Tibial artery (tissue), 4 donors: ENCODE results near the gene CCDC15.
"Not testable (repeated sequence)": the region's sequence is repeated elsewhere in the genome, so short reads cannot be mapped to it uniquely, and the experiment has no call there.

Experiments
- DNase-seq, 2 donors: peaks; one replicate each; pipeline ENCODE4 v3.0.0-alpha.2; 2019
- H3K27ac ChIP-seq, 2 donors: fragments of 200-600 bp; sonication (generic) in 1 of 2; 1 replicate in 1 of 2; 2 replicates in 1 of 2; pipeline ENCODE4 v1.5.1; 2018 to 2019; ENCODE audit warnings: mild to moderate bottlenecking in 1 of 2
- H3K27me3 ChIP-seq, 2 donors: fragments of 200-600 bp; sonication (generic) in 1 of 2; one replicate each; pipeline versions ENCODE4 v1.5.1 to v1.6.0; 2016 to 2019
- H3K36me3 ChIP-seq, 3 donors: fragments of 200-600 bp; sonication (generic) in 2 of 3; one replicate each; pipeline ENCODE4 v1.5.1; 2016 to 2019; ENCODE audit warnings: mild to moderate bottlenecking in 2 of 3
- H3K4me1 ChIP-seq, 4 donors: fragments of 200-600 bp; sonication (generic) in 2 of 4; 1 replicate in 3 of 4; 2 replicates in 1 of 4; pipeline ENCODE4 v1.5.1; 2016 to 2019
- H3K4me3 ChIP-seq, 2 donors: fragments of 200-600 bp; sonication (generic) in 1 of 2; 1 replicate in 1 of 2; 2 replicates in 1 of 2; pipeline ENCODE4 v1.5.1; 2018 to 2019; ENCODE audit warnings: mild to moderate bottlenecking in 2 of 2
- H3K9me3 ChIP-seq, 3 donors: fragments of 200-600 bp; sonication (generic) in 1 of 3; one replicate each; pipeline ENCODE4 v1.5.1; 2016 to 2019
- CTCF ChIP-seq, 2 experiments: fragments of 200-600 bp in 1 of 2; fragments of 450-650 bp in 1 of 2; IDR thresholded peaks; one replicate each; pipeline ENCODE4 v1.5.1; 2017 to 2019; ENCODE audit warnings: antibody characterized with exemption in 2 of 2, mild to moderate bottlenecking in 1 of 2, moderate library complexity in 1 of 2
- intact Hi-C: fragments of 100-400 bp; cut with DNase I; formaldehyde crosslinking; loops from one replicate; pipeline ENCODE4 v1.15.0; 2023; ENCODE audit warnings: low total_unique reads

CCDC15 gene

GRCh38 chr11:125036933-125037332 is 82.9 kb downstream of the CCDC15 start:
- intact Hi-C loops = no loop called here
- Histone ChIP-seq H3K4me1 (no peaks in the 10 kb centered on the region), H3K27me3 (no peaks in the 10 kb centered on the region), H3K36me3 (no peaks in the 10 kb centered on the region), H3K27ac (no peak overlapping the region), H3K9me3 (peaks cover 0 to 10% (median 6%) of the 10 kb centered on the region in 3 donors), H3K4me3 (no peak overlapping the region)
- no peak for TF ChIP-seq CTCF (IDR thresholded peaks at IDR 0.05)
- DNase-seq = no peak

- TF ChIP-seq CTCF (IDR thresholded peaks at IDR 0.05) = no peak
These were observed 95.3 kb downstream of the CCDC15 start for GRCh38 chr11:125049164-125049792.

GRCh38 chr11:125052047-125052446 is 98.0 kb downstream of the CCDC15 start:
- no peak for TF ChIP-seq CTCF (IDR thresholded peaks at IDR 0.05)
- no peaks in the 10 kb centered on the region for H3K4me1 ChIP-seq
- no peak overlapping the region for H3K4me3 ChIP-seq
- no peak overlapping the region for H3K27ac ChIP-seq
- H3K9me3 ChIP-seq = no peaks in the 10 kb centered on the region
- H3K36me3 ChIP-seq = no peaks in the 10 kb centered on the region
- intact Hi-C loops = no loop called here
- no peak for DNase-seq
- no peaks in the 10 kb centered on the region for H3K27me3 ChIP-seq

More at GRCh38 chr11:125049164-125049792, 95.3 kb downstream of the CCDC15 start:
- no peak overlapping the region for H3K27ac ChIP-seq
- H3K9me3 ChIP-seq = no peaks in the 10 kb centered on the region
- H3K27me3 ChIP-seq = no peaks in the 10 kb centered on the region
- DNase-seq = no peak
- no peak overlapping the region for H3K4me3 ChIP-seq
- no peaks in the 10 kb centered on the region for H3K36me3 ChIP-seq
- intact Hi-C loops = no loop called here
- no peaks in the 10 kb centered on the region for H3K4me1 ChIP-seq

GRCh38 chr11:125053167-125053566 is 99.2 kb downstream of the CCDC15 start:
- no peaks in the 10 kb centered on the region for H3K36me3 ChIP-seq
- intact Hi-C loops = no loop called here
- no peaks in the 10 kb centered on the region for H3K4me1 ChIP-seq
- H3K9me3 ChIP-seq = no peaks in the 10 kb centered on the region
- TF ChIP-seq CTCF (IDR thresholded peaks at IDR 0.05) = no peak
- no peak overlapping the region for H3K4me3 ChIP-seq
- no peaks in the 10 kb centered on the region for H3K27me3 ChIP-seq
- no peak overlapping the region for H3K27ac ChIP-seq
- no peak for DNase-seq

GRCh38 chr11:125055107-125055715 is 101.2 kb downstream of the CCDC15 start:
- DNase-seq = no peak
- no peak for TF ChIP-seq CTCF (IDR thresholded peaks at IDR 0.05)
- intact Hi-C loops = no loop called here

GRCh38 chr11:125056111-125056510 is 102.1 kb downstream of the CCDC15 start:
- H3K4me3 ChIP-seq, intact Hi-C loops, H3K4me1 ChIP-seq, DNase-seq, H3K9me3 ChIP-seq, H3K27me3 ChIP-seq, H3K27ac ChIP-seq, H3K36me3 ChIP-seq: not testable (repeated sequence)

More at GRCh38 chr11:125055107-125055715, 101.2 kb downstream of the CCDC15 start:
- H3K27ac ChIP-seq = no peak overlapping the region
- H3K36me3 ChIP-seq = no peaks in the 10 kb centered on the region
- H3K4me1 ChIP-seq = no peaks in the 10 kb centered on the region
- H3K9me3 ChIP-seq = no peaks in the 10 kb centered on the region
- H3K4me3 ChIP-seq = no peak overlapping the region
- H3K27me3 ChIP-seq = no peaks in the 10 kb centered on the region
